ENCODE data around the gene TRPM3.

TRPM3 gene

DNA sequence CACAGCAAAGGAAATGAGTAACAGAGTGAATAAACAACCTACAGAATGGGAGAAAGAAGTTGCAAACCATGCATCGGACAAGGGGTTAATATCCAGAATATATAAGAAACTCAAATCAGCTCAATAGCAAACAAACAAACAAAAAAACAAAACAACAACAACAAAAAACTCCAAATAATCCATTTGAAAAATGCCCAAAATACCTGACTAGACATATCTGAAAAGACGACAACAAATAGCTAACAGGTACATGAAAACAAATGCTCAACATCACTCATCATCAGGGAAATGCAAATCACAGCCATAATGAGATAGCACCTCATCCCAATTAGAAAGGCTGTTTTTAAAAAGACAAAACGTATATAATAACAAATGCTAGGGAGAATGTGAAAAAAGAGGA is 111.2 kb downstream of the TRPM3 start:
- DNase-seq (ENCODE audit: extremely low read depth, low read depth): no peak
- TF ChIP-seq, protein P1, sequence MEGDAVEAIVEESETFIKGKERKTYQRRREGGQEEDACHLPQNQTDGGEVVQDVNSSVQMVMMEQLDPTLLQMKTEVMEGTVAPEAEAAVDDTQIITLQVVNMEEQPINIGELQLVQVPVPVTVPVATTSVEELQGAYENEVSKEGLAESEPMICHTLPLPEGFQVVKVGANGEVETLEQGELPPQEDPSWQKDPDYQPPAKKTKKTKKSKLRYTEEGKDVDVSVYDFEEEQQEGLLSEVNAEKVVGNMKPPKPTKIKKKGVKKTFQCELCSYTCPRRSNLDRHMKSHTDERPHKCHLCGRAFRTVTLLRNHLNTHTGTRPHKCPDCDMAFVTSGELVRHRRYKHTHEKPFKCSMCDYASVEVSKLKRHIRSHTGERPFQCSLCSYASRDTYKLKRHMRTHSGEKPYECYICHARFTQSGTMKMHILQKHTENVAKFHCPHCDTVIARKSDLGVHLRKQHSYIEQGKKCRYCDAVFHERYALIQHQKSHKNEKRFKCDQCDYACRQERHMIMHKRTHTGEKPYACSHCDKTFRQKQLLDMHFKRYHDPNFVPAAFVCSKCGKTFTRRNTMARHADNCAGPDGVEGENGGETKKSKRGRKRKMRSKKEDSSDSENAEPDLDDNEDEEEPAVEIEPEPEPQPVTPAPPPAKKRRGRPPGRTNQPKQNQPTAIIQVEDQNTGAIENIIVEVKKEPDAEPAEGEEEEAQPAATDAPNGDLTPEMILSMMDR (IDR thresholded peaks at IDR 0.05; ENCODE audit: low read depth, low read length): no peak

GRCh38 chr9:71005456-71005855 is 116.0 kb downstream of the TRPM3 start:
- DNase-seq (ENCODE audit: extremely low read depth, low read depth): no peak
- TF ChIP-seq, protein P1 (IDR thresholded peaks at IDR 0.05; ENCODE audit: low read depth, low read length): no peak

DNA sequence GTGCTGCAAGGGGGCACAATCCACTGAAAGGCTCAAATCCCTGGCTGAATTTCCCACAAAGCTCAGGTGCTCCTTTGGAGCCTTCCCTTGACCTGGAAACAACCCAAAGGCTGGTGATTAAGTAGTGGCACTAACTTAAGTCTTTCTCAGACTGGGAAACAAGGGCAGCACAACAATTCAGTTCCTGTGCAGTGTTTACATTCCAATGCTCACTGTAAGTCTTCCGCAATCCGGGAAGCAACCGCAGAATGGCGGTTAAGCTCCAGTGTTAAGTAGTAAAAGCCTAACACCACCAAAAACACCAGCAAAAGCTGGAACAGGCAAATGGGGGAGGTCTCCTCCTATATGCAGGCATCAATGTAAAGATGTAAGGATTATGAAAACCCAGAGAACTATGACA is 117.2 kb downstream of the TRPM3 start:
- no peak for DNase-seq (ENCODE audit: extremely low read depth, low read depth)
- TF ChIP-seq, protein P1 (IDR thresholded peaks at IDR 0.05; ENCODE audit: low read depth, low read length): no peak

- no peak for DNase-seq (ENCODE audit: extremely low read depth, low read depth)
- TF ChIP-seq, protein P1 (IDR thresholded peaks at IDR 0.05; ENCODE audit: low read depth, low read length): no peak
These were observed 118.1 kb downstream of the TRPM3 start for GRCh38 chr9:71003346-71003745.

GRCh38 chr9:71001780-71002386 is 119.5 kb downstream of the TRPM3 start:
- TF ChIP-seq, protein P1 (IDR thresholded peaks at IDR 0.05; ENCODE audit: low read depth, low read length): peak; percentile 54
- no peak for DNase-seq (ENCODE audit: extremely low read depth, low read depth)

DNA sequence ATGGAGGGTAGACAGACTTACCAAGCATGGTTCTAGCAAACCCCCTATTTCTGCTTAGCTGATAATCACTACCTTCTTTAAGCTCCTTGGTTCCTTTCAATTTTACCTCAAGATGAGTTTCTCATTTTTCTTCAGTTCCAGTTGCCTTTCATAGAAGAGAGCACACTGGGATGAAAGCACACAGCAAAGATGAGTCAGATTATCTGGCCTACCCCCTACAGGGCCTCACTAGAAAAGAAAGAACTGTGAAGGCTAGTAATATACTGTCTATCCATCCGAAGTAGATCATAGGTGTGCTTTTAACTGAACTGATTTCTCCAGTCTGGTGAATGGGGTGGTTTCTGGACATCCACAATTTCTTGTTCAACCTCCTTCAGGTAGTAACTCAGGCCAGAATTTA is 122.5 kb downstream of the TRPM3 start:
- TF ChIP-seq, protein P1 (IDR thresholded peaks at IDR 0.05; ENCODE audit: low read depth, low read length): no peak
- no peak for DNase-seq (ENCODE audit: extremely low read depth, low read depth)

DNA sequence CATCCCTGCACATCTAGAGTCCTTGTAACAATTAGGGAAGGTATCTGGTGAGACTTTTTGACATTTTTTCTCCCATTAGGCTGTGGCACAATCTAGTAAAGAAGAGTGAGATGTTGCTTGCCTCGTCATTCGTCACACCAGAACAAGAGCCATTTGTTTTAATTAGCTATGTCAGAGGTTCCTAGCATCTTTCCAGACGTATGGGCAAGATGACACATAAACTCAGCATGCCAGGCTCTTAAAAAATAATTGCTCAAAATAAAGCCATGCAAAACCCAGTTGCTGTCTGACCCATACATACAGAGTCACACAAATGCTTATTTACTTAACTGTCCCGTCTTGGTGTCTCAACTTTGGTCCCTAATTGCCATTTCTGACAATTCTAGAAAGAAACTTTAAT is 125.9 kb downstream of the TRPM3 start:
- no peak for DNase-seq (ENCODE audit: extremely low read depth, low read depth)
- TF ChIP-seq, protein P1 (IDR thresholded peaks at IDR 0.05; ENCODE audit: low read depth, low read length): no peak
